GM18909 (cell line): Measurements from ENCODE around the gene ZNF546.
"Not testable (repeated sequence)": the region's sequence is repeated elsewhere in the genome, so short reads cannot be mapped to it uniquely, and the experiment has no call there.

ENCODE experiments used
- ATAC-seq: cut with Tn5 transposase; IDR thresholded peaks from one replicate; pipeline ENCODE4 v1.9.1; 2021; ENCODE audit warnings: mild to moderate bottlenecking; ENCODE audit not compliant: unreplicated experiment, poor library complexity

The ZNF546 gene

DNA sequence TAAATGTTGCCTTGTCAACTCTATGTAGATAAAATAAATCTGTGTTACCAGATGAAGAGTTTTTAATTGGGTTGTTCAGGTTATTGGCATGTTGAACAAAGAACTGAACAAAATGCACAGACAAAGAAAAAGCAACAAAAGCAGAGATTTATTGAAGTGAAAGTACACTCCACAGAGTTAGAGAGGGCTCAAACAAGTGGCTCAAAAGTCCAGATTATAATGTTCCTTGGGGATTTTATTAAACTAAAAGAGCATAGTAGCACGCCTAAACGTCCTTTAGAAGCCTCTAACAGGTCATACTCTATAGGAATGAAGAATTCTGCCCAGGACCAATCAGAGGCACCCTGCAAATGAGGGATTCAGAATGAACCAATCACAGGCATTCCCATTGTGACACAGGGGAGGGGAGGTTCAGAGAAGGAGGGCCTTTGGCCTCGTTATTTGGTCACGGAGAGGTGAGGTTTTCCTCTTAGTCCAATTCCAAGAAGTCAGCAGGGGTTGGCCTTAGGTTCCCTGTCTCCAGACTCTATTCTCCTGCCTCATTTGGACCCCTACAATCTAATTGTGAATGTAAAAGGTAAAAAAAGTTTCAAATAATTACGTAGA lies 13.1 kb upstream of the ZNF546 start:
- ATAC-seq = no peak

DNA sequence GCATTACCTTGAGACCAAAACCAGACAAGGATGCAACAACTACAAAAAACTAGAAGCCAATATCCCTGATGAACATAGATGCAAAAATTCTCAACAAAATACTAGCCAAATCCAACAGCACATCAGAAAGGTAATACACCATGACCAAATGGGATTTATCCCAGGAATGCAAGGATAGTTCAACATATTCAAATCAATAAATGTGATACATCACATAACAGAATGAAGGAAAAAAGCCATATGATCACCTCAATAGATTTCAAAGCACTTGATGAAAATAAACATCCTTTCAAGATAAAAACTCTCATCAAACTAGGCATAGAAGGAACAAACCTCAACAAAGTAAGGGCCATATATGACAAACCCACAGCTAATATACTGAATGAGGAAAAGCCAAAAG lies 10.2 kb upstream of the ZNF546 start:
- no peak for ATAC-seq

DNA sequence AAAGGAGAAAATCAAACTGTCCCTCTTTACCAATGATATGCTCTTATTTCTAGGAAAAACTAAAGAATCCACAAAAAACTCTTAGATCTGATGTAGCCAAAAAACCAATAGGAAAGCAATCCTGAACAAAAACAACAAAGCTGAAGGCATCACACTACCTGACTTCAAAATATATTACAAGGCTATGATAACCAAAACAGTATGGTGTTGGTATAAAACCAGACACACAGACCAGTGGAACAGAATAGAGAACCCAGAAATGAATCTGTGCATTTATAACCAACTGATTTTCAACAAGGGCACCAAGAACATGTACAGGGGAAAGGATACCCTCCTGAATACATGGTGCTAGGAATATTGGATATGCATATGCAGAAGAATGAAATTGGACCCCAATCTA lies 9.7 kb upstream of the ZNF546 start:
- ATAC-seq = no peak

DNA sequence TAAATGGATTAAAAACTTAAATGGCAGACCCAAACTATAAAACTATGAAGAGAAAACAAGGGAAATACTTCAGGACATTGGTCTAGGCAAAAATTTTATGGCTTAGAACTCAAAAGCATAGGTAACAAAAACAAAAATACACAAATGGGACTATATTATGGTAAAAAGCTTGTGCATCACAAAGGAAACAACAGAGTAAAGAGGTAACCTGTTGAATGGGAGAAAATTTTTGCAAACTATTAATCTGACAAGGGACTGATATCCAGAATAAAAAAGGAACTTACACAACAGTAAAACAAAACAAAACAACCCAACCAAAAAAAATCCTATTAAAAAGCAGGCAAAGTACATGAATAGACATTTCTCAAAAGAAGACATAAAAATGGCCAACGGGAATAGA lies 9.3 kb upstream of the ZNF546 start:
- ATAC-seq = no peak

DNA sequence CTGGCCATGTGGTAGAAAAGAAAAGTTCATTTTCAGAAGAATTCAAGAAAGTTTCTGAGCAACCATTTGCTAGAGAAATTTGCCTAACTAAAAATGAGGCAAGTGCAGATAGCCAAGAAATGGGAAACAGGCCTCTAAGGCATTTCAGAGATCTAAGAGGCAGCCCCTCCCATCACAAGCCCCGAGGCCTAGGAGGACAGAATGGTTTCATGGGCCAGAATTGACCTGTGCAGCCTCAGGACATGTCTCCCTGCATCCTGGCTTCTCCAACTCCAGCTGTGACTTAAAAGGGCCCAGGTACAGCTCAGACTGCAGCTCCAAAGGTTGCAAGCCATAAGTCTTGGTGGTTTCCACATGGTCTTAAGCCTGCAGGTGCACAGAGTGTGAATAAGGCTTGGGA lies 3.3 kb upstream of the ZNF546 start:
- ATAC-seq = no peak

DNA sequence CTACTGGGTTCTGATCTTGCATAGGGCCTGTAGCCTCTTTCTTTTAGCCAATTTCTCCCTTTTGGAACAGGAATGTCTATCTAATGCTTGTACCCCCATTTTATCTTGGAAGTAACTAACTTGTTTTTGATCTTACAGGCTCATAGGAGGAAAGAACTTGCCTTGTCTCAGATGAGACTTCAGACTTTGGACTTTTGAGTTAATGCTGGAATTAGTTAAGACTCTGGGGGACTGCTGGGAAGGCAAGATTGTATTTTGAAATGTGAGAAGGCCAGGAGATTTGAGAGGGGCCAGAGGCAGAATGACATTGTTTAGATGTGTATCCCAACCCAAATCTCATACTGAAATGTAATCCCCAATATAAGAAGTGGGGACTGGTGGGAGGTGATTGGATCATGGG lies 2.5 kb upstream of the ZNF546 start:
- no peak for ATAC-seq

DNA sequence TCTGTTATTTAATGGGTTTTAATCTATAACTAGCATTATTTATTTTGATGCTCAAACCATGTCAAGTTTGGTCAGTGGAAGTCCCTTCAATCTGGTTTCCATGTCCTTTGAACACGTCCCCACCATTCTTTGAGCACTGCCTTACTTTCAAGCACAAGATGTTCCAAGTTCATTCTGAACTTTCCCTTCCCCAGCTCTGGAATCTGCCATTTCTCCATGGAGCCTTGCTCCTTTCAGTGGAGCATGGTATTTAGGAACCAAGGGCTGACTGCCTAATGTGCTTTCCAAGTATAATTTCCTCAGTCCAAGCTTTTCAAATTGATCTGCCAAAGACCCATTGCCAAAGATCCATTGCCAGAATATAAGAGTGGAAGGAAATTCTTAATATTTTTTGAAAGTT lies 1.1 kb upstream of the ZNF546 start:
- no peak for ATAC-seq

DNA sequence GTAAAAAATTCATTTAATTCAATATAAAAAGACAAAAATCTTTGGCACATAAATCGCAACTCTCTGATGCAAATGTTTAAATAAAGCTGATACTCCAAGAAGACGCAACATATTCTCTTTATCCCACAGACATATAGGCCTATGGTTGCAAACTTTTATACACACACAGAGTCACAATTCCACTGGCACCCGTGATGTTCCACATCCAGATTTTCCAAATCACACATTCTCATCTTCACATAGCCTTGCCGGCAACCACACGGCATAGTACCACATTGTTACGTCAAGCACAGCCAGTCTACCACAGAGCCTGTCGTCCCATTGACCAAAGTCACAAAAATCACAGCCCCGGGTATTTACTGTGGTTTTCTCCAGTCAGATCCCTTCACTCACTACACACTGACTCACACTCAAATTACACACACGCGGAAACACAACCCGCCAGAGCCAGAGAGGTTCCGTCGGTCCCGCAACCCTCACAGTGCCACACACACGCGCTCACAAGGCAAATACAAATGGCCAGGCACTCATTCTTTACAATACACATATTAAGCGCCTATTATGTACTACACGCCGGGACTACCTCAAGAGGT lies 546 bp upstream of the ZNF546 start:
- ATAC-seq = no peak

DNA sequence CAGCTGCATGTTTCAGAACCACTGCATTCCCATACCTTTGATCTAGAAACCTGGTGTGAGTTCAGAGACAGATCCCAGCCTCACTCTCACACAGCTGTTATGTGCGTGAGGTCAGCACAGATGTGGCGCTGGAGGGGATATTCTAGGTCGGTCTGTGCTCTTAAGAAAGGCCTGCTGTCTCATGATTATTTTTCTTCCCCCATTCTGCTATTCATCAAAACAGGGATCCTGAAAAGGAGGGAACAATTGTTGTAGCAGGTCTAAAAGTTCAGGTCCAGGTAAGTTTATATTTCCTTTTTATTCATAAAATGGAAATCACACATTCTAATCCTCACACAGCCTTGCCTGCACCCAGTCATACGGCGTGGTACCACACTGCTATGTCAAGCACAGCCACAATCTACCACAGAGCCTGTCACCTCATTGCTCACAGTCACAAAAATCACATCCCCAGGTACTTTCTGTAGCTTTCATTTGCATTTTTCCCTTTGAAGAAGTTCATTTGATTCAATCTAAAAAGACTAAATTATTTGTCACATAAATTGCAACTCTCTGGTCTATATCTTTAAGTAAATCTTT lies 867 bp downstream of the ZNF546 start:
- no peak for ATAC-seq

DNA sequence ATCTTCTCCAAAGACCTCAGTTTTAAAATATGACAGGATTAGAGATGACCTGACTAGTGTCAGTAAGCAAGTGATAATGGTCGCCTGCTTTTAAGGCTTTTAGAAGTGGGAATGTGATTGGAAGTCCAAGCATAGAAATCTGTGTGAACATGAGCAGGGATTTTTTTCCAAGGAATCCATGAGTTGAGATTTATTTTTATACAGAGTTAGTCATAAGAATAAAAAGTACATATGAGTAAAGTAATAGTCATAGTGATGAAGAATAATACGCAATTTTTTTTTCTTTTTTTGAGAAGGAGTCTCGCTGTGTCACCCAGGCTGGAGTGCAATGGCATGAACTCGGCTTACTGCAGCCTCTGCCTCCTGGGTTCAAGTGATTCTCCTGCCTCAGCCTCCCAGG lies 1.6 kb downstream of the ZNF546 start:
- no peak for ATAC-seq

DNA sequence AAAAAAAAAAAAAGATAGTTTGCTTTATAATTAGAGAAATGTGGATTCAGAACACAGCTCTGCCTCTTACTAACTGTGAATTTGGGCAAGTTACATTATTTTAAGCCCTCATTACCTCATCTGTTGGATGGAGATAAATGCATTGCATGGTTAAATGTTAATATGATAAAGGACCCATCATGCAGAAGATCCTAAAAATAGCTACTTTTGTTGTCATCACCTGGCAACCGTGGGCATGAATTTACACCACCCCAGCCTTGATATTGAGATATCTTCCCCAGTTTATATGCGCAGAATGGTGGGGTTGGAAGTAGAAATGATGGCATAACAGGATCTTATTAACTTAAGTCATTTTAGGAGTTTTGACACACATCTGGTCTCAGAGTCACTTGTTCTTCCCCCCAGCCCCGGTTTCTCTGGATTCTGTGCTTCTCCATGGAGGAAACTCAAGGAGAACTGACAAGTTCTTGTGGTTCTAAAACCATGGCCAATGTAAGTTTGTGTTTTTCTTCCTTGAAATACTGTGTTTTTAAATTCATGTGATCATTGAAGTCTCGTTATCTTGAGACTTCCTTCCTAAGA lies 8.9 kb downstream of the ZNF546 start:
- ATAC-seq = no peak

DNA sequence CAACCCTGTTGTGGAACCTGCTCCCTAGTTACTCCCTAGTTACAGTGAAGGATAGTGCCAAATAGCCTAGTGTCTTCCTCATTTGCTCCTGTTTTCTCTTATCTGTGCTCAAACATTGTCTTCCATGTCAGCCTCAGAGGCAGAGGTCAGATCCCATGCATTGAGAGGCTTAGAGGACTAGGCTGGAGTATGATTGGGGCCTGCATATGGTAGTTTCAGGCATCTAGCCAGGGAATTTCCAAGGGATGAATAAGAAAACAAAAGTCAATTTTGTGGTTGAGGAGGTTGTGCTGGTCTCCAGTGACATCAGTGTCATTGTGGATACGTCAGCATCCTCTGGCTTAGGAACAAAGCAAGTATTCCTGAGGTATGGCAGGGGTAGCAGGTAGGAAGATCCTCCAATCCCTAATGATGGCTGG lies 9.4 kb downstream of the ZNF546 start:
- no peak for ATAC-seq

DNA sequence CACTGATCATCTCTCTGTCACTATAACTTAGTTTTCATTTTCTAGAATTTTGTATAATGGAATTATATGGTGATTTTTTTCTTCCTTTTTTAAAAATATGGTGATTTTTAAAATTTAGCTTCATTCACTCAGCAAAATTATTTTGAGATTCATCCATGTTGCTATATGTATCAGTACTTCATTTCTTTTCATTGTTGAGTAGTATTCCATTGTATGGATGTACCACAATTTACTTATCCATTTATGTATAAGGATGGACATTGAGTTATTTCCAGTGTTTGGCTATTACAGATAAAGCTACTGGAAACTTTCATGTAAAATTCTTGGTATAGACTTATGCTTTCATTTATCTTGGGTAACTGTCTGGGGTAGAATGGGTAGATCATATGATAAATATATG lies 12.8 kb downstream of the ZNF546 start:
- ATAC-seq = no peak

DNA sequence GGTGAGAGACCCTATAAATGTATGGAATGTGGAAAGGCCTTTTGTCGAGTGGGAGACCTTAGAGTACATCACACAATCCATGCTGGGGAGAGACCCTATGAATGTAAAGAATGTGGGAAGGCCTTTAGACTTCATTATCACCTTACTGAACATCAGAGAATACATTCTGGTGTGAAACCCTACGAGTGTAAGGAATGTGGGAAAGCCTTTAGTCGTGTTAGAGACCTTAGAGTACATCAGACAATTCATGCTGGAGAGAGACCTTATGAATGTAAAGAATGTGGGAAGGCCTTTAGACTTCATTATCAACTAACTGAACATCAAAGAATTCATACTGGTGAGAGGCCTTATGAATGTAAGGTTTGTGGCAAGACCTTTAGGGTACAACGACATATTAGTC lies 17.1 kb downstream of the ZNF546 start:
- no peak for ATAC-seq

DNA sequence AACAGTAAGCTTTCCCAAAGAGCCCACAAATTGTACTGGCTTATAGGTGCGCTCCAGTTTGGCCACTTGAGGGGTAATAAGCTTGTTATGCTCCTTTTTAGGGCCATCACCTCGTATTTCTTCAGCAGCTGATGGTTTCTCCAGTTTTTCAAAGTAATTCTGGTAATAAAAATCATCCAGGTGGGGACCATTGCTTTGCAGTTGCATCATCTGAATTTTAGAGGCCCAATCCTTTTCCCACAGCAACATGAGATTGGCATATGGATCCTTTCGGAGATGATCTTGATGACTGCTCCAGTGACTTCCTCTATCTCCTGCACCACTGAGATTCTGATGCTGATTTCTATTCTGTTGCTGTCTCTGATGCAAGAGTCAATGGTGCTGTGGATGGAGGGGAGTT lies 27.1 kb downstream of the ZNF546 start:
- ATAC-seq = no peak

DNA sequence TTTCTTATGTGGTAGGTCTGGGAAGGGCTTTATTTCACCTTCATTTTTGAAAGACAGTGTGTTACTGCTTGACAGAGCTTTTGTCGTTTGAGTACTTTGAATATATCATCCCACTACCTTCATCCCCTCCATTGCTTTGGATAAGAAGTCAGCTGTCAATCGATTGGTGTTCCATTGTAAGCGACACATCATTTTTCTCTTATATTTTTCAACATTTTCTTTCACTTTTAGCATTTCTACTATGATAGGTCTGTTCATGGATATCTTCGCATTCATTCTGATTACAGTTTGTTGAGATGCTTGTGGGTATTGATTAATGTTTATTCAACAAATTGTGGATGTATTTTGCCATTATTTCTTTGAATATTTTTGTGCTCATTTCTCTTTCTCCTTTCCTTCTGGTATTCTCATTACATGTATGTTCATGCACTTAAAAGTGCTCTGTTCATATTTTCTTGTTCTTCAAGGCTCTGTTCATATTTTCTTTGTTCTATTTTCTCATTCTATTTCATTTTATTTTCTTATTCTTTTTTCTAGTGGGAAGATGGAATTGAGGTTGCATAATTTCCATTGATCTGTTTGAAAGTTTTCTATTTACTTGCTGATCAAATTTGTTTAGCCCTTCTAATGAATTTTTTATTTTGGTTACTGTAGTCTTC lies 29.2 kb downstream of the ZNF546 start:
- ATAC-seq = no peak

DNA sequence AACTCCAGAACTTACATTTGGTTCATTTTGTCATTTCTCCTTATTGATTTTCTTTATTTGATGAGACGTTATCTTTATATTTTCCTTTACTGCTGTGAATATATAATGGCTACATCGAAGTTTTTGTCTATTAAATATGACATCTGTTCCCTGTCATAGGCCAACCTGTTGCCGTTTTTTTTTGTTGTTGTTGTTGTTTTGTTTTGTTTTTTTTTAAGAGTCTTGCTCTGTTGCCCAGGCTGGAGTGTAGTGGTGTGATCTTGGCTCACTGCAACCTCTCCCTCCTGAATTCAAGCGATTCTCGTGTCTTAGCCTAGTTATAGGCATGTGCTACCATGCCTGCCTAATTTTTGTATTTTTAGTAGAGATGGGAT lies 29.7 kb downstream of the ZNF546 start:
- no peak for ATAC-seq

DNA sequence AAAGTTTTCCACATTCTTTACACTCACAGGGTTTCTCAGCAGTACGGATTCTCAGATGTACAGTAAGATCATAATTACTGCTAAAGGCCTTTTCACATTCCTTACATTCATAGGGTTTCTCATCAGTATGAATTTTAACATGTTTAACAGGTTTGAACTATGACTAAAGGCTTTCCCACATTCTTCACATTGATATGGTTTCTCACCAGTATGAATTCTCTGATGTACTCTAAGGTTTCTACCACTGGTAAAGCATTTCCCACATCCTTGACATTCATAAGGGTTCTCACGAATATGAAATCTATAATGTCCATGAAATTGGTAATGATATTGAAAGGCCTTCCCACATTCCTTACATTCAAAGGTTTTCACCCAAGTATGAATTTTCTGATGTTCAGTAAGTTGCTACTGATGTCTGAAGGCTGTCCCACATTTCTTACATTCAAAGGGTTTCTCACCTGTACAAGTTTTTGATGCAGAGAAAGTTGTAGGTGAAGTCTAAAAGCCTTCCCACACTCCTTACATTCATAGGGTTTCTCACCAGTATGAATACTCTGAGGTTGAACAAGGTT lies 37.2 kb downstream of the ZNF546 start:
- no peak for ATAC-seq

DNA sequence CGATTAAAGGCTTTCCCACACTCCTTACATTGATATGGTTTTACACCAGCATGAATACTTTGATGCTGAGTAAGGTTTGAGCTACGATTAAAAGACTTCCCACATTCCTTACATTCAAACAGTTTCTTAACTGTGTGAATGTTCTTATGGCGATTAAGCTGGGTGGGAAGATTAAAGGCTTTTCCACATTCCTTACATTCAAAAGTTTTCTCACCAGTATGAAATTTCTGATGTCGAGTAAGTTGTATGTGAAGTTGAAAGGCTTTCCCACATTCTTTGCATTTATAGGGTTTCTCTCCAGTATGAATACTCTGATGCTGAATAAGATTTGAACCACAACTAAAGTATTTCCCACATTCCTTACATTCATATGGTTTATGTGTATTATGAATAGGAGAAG lies 39.1 kb downstream of the ZNF546 start:
- no peak for ATAC-seq

DNA sequence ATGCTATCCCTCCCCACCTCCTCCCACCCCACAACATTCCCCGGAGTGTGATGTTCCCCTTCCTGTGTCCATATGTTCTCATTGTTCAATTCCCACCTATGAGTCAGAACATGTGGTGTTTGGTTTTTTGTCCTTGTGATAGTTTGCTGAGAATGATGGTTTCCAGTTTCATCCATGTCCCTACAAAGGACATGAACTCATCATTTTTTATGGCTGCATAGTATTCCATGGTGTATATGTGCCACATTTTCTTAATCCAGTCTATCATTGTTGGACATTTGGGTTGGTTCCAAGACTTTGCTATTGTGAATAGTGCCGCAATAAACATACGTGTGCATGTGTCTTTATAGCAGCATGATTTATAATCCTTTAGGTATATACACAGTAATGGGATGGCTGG lies 41.2 kb downstream of the ZNF546 start:
- ATAC-seq = not testable (repeated sequence)

DNA sequence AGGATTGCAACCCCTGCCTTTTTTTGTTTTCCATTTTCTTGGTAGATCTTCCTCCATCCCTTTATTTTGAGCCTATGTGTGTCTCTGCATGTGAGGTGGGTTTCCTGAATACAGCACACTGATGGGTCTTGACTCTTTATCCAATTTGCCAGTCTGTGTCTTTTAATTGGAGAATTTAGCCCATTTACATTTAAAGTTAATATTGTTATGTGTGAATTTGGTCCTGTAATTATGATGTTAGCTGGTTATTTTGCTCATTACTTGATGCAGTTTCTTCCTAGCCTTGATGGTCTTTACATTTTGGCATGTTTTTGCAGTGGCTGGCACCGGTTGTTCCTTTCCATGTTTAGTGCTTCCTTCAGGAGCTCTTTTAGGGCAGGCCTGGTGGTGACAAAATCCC lies 44.9 kb downstream of the ZNF546 start:
- ATAC-seq = not testable (repeated sequence)
